GM12878 (cell line): ENCODE measurements around the gene BGLAP. TPM values are rescaled to one million over a fixed set of nuclear protein-coding genes. Genes with fewer than 3 reads are reported as not detected.

Experiments
- ATAC-seq: fragments of 200-7000 bp; cut with Tn5 transposase; 3 replicates; pipeline ENCODE4 v1.9.1; 2020; ENCODE audit warnings: mild to moderate bottlenecking, moderate library complexity
- BruUV-seq: library from RNA; stranded (reverse); fragments of 400-500 nt; replicated peaks from 2 replicates; lab custom pipeline; 2021; lab: Mats Ljungman, UMichigan
- CTCF ChIA-PET: fragments of 300-600 bp; sonication (Branson Sonifier 250); formaldehyde crosslinking; extraction: SDS; loops from one replicate; lab custom pipeline; 2021; ENCODE audit warnings: inconsistent platforms; lab: Yijun Ruan, JAX
- POLR2A ChIA-PET: fragments of 350-600 bp; formaldehyde crosslinking; extraction: SDS; loops from one replicate; lab custom pipeline; 2021; ENCODE audit warnings: inconsistent platforms; lab: Charles Lee
- RAD21 ChIA-PET: fragments of 300-600 bp; sonication (Branson Sonifier 250); formaldehyde crosslinking; loops from one replicate; lab custom pipeline; 2023; ENCODE audit warnings: antibody characterized with exemption; ENCODE audit not compliant: unreplicated experiment; lab: Charles Lee
- SMC1A ChIA-PET: fragments of 300-600 bp; sonication (Branson Sonifier 250); formaldehyde crosslinking; loops from one replicate; lab custom pipeline; 2023; ENCODE audit not compliant: unreplicated experiment, uncharacterized antibody; lab: Charles Lee
- DNase-seq: peaks from one replicate; pipeline ENCODE4 v3.0.0-alpha.2; 2011; ENCODE audit warnings: low read depth, low spot score
- FAIRE-seq: peaks from 3 replicates; lab custom pipeline; 2011; peaks lifted over from hg19 to GRCh38; lab: Jason Lieb, UNC
- H2AFZ ChIP-seq: 2 replicates; pipeline ENCODE4 v1.6.0; 2011; ENCODE audit warnings: low read depth, low read length, control low read depth; ENCODE audit not compliant: control insufficient read depth
- H3K27ac ChIP-seq: 2 replicates; pipeline ENCODE4 v1.5.1; 2011; ENCODE audit warnings: control low read depth; ENCODE audit not compliant: control insufficient read depth, insufficient read depth
- H3K27me3 ChIP-seq, 2 experiments: replicated peaks in 1 of 2; 2 replicates each; pipeline versions ENCODE4 v1.6.0 to v1.6.1; 2011; ENCODE audit warnings: low read length in 1 of 2; ENCODE audit not compliant: control insufficient read depth in 2 of 2, insufficient read depth in 2 of 2
- H3K36me3 ChIP-seq, 2 experiments: 2 replicates each; pipeline ENCODE4 v1.5.1; 2011; ENCODE audit warnings: low read length in 1 of 2; ENCODE audit not compliant: control insufficient read depth in 2 of 2, insufficient read depth in 2 of 2
- H3K4me1 ChIP-seq: 2 replicates; pipeline ENCODE4 v1.6.1; 2011; ENCODE audit warnings: mild to moderate bottlenecking, low read length, moderate library complexity, mixed read lengths; ENCODE audit not compliant: control insufficient read depth, insufficient read depth
- H3K4me2 ChIP-seq: 2 replicates; pipeline ENCODE4 v1.6.0; 2011; ENCODE audit warnings: control low read depth; ENCODE audit not compliant: control insufficient read depth, insufficient read depth
- H3K4me3 ChIP-seq: fragments of 200-600 bp; sonication (generic); 2 replicates; pipeline ENCODE4 v1.5.1; 2016
- H3K79me2 ChIP-seq: 2 replicates; pipeline ENCODE4 v1.6.0; 2011; ENCODE audit warnings: low read length; ENCODE audit not compliant: control insufficient read depth, insufficient read depth
- H3K9ac ChIP-seq: 2 replicates; pipeline ENCODE4 v1.8.0; 2011; ENCODE audit warnings: low read length, control low read depth, mixed read lengths; ENCODE audit not compliant: control insufficient read depth, insufficient read depth
- H3K9me3 ChIP-seq: replicated peaks from 3 replicates; pipeline ENCODE4 v1.5.1; 2011; ENCODE audit warnings: mild to moderate bottlenecking, low read length; ENCODE audit not compliant: control insufficient read depth, insufficient read depth
- H4K20me1 ChIP-seq: 2 replicates; pipeline ENCODE4 v1.6.0; 2011; ENCODE audit not compliant: control insufficient read depth, insufficient read depth
- EZH2 ChIP-seq: IDR thresholded peaks from 2 replicates; pipeline ENCODE4 v1.6.1; 2012; ENCODE audit warnings: low read depth, mild to moderate bottlenecking, control low read depth, inconsistent platforms, low read length, borderline replicate concordance; ENCODE audit not compliant: control insufficient read depth
- KAT2A ChIP-seq: conservative IDR thresholded peaks from 2 replicates; pipeline ENCODE4 v1.6.1; 2011; ENCODE audit warnings: low read depth, low read length; ENCODE audit not compliant: control insufficient read depth
- SUPT20H ChIP-seq: IDR thresholded peaks from 2 replicates; pipeline ENCODE4 v1.6.1; 2011; ENCODE audit warnings: low read depth, mild to moderate bottlenecking, low read length, moderate library complexity, borderline replicate concordance; ENCODE audit not compliant: control insufficient read depth
- WGBS: methylation state at CpG from one replicate; pipeline ENCODE4 v1.1.6; 2016; ENCODE audit warnings: low lambda C conversion rate; ENCODE audit not compliant: insufficient replicate concordance, insufficient coverage; ENCODE audit errors: missing lambda C conversion rate; 5-methylcytosine and 5-hydroxymethylcytosine counted together
- in situ Hi-C: fragments of 300-500 bp; cut with MboI; formaldehyde crosslinking; loops from 9 replicates; pipeline ENCODE4 v1.14.3; 2018; ENCODE audit warnings: mixed read lengths
- intact Hi-C: fragments of 100-400 bp; cut with micrococcal nuclease; formaldehyde crosslinking; loops from one replicate; pipeline ENCODE4 v1.14.2; 2022; ENCODE audit not compliant: unreplicated experiment
- polyA plus RNA-seq, 11 experiments: library from polyadenylated mRNA; depleted of rRNA in 4 of 11; unstranded in 6 of 11; stranded (reverse) in 5 of 11; fragments of >200 nt; fragmentation: Nextera tagmentation in 4 of 11; fragmentation: Illumina TruSeq in 1 of 11; extraction: Ambion mirVana in 4 of 11; extraction: Trizol in 1 of 11; gene quantifications; 1 replicate in 1 of 11; 2 replicates in 10 of 11; pipeline versions ENCODE4 v1.2.1 to v1.2.3, GENCODE V29; 2011 to 2016; ENCODE audit warnings: inconsistent platforms in 2 of 11, missing spikeins in 2 of 11, low read depth in 1 of 11
- total RNA-seq, 4 experiments: library from RNA; depleted of rRNA in 3 of 4; stranded (reverse); fragments of >200 nt in 3 of 4; fragmentation: Illumina TruSeq in 1 of 4; extraction: Trizol in 1 of 4; gene quantifications; 2 replicates each; pipeline versions ENCODE4 v1.2.1 to v1.2.3, GENCODE V29; 2013 to 2021
- TF ChIP-seq, protein P1 (sequence below), 3 experiments: IDR thresholded peaks in 2 of 3; conservative IDR thresholded peaks in 1 of 3; 2 replicates each; pipeline ENCODE4 v1.5.1; 2011; ENCODE audit warnings: low read depth in 3 of 3, low read length in 3 of 3, mild to moderate bottlenecking in 3 of 3, control low read depth in 2 of 3, moderate library complexity in 2 of 3, inconsistent platforms in 1 of 3, mixed read lengths in 1 of 3; ENCODE audit not compliant: control insufficient read depth in 2 of 3, insufficient read depth in 1 of 3; ENCODE audit errors: extremely low read depth in 1 of 3
- TF ChIP-seq, protein P2 (sequence below): fragments of 450-650 bp; IDR thresholded peaks from 2 replicates; pipeline ENCODE4 v1.6.1; 2017; ENCODE audit warnings: low read depth, mild to moderate bottlenecking, moderate library complexity
- TF ChIP-seq, protein P3 (sequence below): fragments of 450-650 bp; IDR thresholded peaks from 2 replicates; pipeline ENCODE4 v1.6.1; 2016; ENCODE audit warnings: mild to moderate bottlenecking, moderate library complexity, borderline replicate concordance

The BGLAP gene
- total and polyA plus RNA-seq, 10 of the 15 experiments (the other 5 are each of a cell fraction or from before 2014, with no cell fraction given), result 0.20 to 1.8 (median 0.40) TPM; not detected in 3

DNA sequence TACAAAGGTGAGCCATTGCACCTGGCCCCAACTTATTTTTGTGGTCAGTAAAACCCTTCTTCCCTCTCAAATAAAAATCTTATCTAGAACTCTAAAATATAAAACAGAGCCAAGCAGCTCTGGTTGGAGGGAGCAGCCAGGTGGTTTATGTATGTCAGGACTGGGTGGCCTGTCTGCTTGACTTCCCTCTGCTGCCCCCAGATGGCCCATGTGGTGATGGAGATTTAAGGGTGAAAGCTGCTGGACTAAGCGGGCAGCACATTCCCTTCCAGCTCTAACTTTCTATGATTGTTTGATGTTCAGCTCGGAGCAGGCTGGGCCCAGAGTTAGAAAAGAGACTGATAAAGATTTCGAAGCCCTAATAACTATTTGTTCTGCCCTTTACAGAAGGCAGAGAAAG lies 17.8 kb downstream of the BGLAP start:
- no peak for TF ChIP-seq EZH2
- TF ChIP-seq, protein P1, sequence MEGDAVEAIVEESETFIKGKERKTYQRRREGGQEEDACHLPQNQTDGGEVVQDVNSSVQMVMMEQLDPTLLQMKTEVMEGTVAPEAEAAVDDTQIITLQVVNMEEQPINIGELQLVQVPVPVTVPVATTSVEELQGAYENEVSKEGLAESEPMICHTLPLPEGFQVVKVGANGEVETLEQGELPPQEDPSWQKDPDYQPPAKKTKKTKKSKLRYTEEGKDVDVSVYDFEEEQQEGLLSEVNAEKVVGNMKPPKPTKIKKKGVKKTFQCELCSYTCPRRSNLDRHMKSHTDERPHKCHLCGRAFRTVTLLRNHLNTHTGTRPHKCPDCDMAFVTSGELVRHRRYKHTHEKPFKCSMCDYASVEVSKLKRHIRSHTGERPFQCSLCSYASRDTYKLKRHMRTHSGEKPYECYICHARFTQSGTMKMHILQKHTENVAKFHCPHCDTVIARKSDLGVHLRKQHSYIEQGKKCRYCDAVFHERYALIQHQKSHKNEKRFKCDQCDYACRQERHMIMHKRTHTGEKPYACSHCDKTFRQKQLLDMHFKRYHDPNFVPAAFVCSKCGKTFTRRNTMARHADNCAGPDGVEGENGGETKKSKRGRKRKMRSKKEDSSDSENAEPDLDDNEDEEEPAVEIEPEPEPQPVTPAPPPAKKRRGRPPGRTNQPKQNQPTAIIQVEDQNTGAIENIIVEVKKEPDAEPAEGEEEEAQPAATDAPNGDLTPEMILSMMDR (IDR thresholded peaks at IDR 0.05 in 2 of 3, conservative IDR thresholded peaks at IDR 0.05 in 1 of 3; ENCODE audit: control insufficient read depth in 2 of 3, extremely low read depth in 1 of 3, insufficient read depth in 1 of 3, low read depth in 3 of 3, low read length in 3 of 3), result peak in 2 of 3 experiments; percentile 27 to 32; a peak in 1 of 6 replicates
- TF ChIP-seq, all 136 proteins: peak for 1
- no peaks in the 10 kb centered on the region for H3K27me3 ChIP-seq
- H3K27ac ChIP-seq, result no peak overlapping the region
- in situ Hi-C loops (no loop called here), intact Hi-C loops (no loop called here)
- no peaks in the 10 kb centered on the region for H3K79me2 ChIP-seq
- H3K9ac ChIP-seq, result no peak overlapping the region
- no peak overlapping the region for H2AFZ ChIP-seq
- DNase-seq, result no peak
- peaks cover 42 to 50% of the 10 kb centered on the region in 2 experiments for H3K36me3 ChIP-seq
- no peaks in the 10 kb centered on the region for H3K4me1 ChIP-seq
- H3K9me3 ChIP-seq, result no peaks in the 10 kb centered on the region
- no peak overlapping the region for H3K4me3 ChIP-seq
- ChIA-PET RAD21 (interaction anchor here (0.7 to 1.8 kb wide), 3 partner anchors 35 to 118 kb away, joined by 4 to 7 read pairs (median 4); no protein-coding TSS in a partner anchor), CTCF (interaction anchor here (0.8 to 1.9 kb wide), 8 partner anchors 12 to 186 kb away, joined by 3 to 8 read pairs (median 4); no protein-coding TSS in a partner anchor), SMC1A (interaction anchor here (1.0 to 1.2 kb wide), 3 partner anchors 60 to 118 kb away, joined by 3 read pairs; no protein-coding TSS in a partner anchor), POLR2A (interaction anchor here (0.6 kb wide), 1 partner anchor 26 kb away, joined by 3 read pairs; no protein-coding TSS in a partner anchor)
- 77% methylated on average over 3 of the region's 3 CpGs for WGBS
- no peak overlapping the region for H3K4me2 ChIP-seq
- no peaks in the 10 kb centered on the region for H4K20me1 ChIP-seq
- no peak for FAIRE-seq
- no TSS peak for BruUV-seq
- peak; percentile 46; the same call in 1 of the 3 replicates for ATAC-seq

DNA sequence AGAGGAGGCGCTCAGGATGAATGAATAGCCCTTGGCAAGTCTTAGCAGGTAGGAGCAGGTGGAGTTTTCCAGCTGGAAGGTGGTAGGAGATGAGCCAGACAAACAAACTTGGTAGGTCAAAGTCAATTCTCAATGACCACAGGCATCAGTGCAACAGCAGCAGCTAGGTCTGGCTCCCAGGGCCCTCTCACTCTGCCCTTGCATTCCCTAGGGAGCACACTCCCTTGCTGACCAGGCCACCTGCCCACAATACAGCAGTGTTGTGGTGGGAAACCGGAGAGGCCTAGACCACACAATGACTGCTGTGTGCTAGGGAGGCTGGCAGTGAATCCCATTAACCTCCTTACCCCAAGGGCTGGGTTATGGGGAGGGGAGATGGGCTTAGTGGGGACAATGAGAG lies 18.9 kb downstream of the BGLAP start:
- ChIA-PET POLR2A (interaction anchor here (0.6 kb wide), 1 partner anchor 221 kb away, joined by 7 read pairs; no protein-coding TSS in a partner anchor), RAD21 (interaction anchor here (0.5 to 1.8 kb wide), 3 partner anchors 36 to 120 kb away, joined by 3 to 7 read pairs (median 4); no protein-coding TSS in a partner anchor), CTCF (interaction anchor here (0.7 to 1.9 kb wide), 6 partner anchors 9 to 115 kb away, joined by 3 to 8 read pairs (median 3); no protein-coding TSS in a partner anchor), SMC1A (interaction anchor here (1.0 kb wide), 1 partner anchor 163 kb away, joined by 3 read pairs; no protein-coding TSS in a partner anchor)
- no peak overlapping the region for H2AFZ ChIP-seq
- no peaks in the 10 kb centered on the region for H3K79me2 ChIP-seq
- in situ Hi-C loops (no loop called here), intact Hi-C loops (no loop called here)
- 78% methylated on average over 2 of the region's 2 CpGs for WGBS
- no peaks in the 10 kb centered on the region for H4K20me1 ChIP-seq
- H3K27me3 ChIP-seq, result no peaks in the 10 kb centered on the region
- peaks cover 49 to 54% of the 10 kb centered on the region in 2 experiments for H3K36me3 ChIP-seq
- H3K9me3 ChIP-seq, result no peaks in the 10 kb centered on the region
- H3K4me1 ChIP-seq, result no peaks in the 10 kb centered on the region
- no peak overlapping the region for H3K27ac ChIP-seq
- ATAC-seq (no peak), DNase-seq (no peak), FAIRE-seq (no peak)
- no peak overlapping the region for H3K9ac ChIP-seq
- no peak overlapping the region for H3K4me2 ChIP-seq
- BruUV-seq, result no TSS peak
- no peak overlapping the region for H3K4me3 ChIP-seq
- TF ChIP-seq, protein P2, sequence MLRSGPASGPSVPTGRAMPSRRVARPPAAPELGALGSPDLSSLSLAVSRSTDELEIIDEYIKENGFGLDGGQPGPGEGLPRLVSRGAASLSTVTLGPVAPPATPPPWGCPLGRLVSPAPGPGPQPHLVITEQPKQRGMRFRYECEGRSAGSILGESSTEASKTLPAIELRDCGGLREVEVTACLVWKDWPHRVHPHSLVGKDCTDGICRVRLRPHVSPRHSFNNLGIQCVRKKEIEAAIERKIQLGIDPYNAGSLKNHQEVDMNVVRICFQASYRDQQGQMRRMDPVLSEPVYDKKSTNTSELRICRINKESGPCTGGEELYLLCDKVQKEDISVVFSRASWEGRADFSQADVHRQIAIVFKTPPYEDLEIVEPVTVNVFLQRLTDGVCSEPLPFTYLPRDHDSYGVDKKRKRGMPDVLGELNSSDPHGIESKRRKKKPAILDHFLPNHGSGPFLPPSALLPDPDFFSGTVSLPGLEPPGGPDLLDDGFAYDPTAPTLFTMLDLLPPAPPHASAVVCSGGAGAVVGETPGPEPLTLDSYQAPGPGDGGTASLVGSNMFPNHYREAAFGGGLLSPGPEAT, result no peak
- no peak for TF ChIP-seq SUPT20H
- TF ChIP-seq, protein P3, sequence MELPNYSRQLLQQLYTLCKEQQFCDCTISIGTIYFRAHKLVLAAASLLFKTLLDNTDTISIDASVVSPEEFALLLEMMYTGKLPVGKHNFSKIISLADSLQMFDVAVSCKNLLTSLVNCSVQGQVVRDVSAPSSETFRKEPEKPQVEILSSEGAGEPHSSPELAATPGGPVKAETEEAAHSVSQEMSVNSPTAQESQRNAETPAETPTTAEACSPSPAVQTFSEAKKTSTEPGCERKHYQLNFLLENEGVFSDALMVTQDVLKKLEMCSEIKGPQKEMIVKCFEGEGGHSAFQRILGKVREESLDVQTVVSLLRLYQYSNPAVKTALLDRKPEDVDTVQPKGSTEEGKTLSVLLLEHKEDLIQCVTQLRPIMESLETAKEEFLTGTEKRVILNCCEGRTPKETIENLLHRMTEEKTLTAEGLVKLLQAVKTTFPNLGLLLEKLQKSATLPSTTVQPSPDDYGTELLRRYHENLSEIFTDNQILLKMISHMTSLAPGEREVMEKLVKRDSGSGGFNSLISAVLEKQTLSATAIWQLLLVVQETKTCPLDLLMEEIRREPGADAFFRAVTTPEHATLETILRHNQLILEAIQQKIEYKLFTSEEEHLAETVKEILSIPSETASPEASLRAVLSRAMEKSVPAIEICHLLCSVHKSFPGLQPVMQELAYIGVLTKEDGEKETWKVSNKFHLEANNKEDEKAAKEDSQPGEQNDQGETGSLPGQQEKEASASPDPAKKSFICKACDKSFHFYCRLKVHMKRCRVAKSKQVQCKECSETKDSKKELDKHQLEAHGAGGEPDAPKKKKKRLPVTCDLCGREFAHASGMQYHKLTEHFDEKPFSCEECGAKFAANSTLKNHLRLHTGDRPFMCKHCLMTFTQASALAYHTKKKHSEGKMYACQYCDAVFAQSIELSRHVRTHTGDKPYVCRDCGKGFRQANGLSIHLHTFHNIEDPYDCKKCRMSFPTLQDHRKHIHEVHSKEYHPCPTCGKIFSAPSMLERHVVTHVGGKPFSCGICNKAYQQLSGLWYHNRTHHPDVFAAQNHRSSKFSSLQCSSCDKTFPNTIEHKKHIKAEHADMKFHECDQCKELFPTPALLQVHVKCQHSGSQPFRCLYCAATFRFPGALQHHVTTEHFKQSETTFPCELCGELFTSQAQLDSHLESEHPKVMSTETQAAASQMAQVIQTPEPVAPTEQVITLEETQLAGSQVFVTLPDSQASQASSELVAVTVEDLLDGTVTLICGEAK, result no peak
- no peak for TF ChIP-seq KAT2A
